VCaP (cell line): ENCODE results near the gene FNIP2.
A peak's percentile ranks its signal among the peaks of the same experiment; 100 is the strongest.

ENCODE experiments used
- H3K27ac ChIP-seq: fragments of 450-650 bp; 2 replicates; pipeline ENCODE4 v1.5.1; 2017
- TF ChIP-seq, protein P1 (sequence below): fragments of 450-650 bp; conservative IDR thresholded peaks from 2 replicates; pipeline ENCODE4 v1.5.1; 2017; ENCODE audit warnings: mild to moderate bottlenecking, moderate library complexity

The FNIP2 gene

DNA sequence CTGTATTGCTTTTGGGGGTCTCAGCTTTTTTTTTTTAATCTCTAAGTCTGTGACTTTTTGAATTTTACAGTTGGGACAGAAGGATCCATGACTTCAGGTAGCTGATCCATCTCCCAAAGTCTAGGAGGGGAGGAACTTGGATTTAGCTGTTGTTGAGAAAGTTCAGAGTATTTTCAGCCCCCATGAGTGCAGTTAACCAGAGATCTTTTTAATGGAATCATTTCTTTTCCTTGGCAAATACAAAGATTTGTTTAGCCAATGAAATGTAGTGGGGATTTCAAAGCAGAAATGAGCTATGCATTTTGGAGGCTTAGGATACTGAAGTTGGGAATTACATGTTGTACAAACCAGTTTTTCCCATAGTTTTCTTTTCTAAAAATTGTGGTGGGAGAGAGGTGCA lies 18.1 kb downstream of the FNIP2 start:
- TF ChIP-seq, protein P1, sequence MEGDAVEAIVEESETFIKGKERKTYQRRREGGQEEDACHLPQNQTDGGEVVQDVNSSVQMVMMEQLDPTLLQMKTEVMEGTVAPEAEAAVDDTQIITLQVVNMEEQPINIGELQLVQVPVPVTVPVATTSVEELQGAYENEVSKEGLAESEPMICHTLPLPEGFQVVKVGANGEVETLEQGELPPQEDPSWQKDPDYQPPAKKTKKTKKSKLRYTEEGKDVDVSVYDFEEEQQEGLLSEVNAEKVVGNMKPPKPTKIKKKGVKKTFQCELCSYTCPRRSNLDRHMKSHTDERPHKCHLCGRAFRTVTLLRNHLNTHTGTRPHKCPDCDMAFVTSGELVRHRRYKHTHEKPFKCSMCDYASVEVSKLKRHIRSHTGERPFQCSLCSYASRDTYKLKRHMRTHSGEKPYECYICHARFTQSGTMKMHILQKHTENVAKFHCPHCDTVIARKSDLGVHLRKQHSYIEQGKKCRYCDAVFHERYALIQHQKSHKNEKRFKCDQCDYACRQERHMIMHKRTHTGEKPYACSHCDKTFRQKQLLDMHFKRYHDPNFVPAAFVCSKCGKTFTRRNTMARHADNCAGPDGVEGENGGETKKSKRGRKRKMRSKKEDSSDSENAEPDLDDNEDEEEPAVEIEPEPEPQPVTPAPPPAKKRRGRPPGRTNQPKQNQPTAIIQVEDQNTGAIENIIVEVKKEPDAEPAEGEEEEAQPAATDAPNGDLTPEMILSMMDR, result no peak
- peak overlapping the region; percentile 85 for H3K27ac ChIP-seq

DNA sequence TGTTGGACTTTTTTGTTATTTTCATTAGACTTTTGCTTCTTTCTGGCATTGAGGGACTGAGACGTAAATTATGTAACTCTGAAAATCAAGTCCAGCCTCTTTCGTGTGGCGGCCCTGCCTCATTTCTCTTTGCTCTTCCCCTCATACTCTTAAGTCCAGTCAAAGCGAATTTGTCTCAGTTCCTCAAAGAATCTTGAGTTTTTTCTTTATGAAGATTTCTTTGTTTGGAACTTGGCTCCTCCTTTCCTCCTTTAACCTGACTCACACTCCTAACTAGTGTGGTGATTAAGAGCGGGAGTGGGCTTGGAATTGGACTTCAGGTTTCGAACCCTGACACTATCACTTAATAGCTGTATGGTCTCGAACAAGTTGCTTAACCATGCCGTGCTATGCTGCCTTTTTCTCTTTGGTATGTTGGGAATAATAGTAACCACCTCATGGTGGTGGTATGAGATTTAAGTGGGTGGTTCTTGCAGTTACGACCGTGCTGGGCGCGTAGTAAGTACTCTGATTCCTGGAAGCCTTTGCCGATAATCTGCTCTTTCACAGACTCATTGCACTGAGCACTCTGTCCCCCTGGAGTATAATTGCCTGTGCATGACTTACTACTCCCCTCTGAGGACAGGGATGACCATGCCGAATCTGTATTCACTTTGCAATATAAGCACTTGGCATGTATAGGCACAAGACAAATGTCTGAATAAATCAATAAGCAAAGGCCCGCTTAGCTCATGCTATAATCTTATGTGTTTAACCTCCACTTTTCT lies 19.1 kb downstream of the FNIP2 start:
- TF ChIP-seq, protein P1, result no peak

DNA sequence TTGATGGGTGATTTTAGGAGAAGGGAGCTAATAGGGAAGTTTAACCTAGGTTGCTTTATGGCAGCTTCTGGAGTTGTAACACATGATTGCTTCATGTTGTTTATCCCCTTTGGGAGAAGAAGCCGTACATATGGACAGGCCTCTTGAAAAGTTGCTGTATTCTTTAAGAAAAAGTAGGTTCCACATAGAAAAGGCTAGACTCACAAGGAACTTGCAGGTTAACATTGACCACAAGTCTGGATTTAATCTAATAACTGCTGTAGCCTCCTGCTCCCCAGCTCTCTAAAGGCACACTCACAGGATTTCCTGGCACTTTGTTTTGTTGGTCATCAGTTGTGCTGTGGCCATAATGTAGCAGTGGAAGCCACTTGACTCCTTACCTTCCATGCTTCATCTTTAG lies 19.7 kb downstream of the FNIP2 start:
- TF ChIP-seq, protein P1, result no peak
- H3K27ac ChIP-seq, result peak overlapping the region; percentile 85

More for the DNA sequence above, 19.1 kb downstream of the FNIP2 start:
- H3K27ac ChIP-seq, result peak overlapping the region; percentile 85

DNA sequence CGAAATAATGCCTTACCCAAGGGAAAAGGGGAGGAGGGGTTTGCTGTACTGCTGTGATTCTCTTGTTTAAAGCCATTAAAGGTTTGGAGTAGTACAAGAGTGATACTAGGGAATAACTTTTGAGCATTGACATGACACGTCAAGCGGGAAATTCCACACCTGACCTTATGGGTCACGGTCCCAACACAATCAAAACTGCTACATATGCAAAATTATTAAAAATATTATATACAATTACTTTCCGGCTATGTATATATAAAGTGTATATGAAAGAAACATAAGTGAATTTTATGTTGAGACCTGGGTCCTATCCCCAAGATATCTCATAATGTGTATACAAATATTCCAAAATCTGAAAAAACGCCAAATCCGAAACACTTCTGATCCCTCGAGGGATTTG lies 21.0 kb downstream of the FNIP2 start:
- H3K27ac ChIP-seq, result peak overlapping the region; percentile 85
- TF ChIP-seq, protein P1, result no peak

DNA sequence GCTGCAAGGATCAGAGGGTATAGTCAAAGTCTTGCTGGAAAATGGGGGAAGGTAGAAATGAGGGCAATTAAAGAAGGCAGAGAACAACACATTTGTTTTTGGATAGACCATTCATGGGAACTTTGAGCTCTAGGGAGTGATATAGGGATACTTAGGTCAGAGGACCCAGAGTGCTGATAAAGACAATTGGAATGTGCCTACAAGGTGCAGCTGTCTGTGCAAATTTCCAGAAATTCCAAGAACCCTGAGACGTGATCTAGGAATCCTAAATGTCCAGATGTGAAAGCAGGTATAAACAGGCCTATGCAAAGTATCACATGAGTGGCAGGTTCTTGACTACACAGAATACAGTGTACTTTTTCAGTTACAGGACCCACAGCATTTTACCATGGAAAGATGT lies 24.2 kb downstream of the FNIP2 start:
- H3K27ac ChIP-seq, result peak overlapping the region; percentile 1; the same call in 1 of the 2 replicates
- TF ChIP-seq, protein P1, result no peak

DNA sequence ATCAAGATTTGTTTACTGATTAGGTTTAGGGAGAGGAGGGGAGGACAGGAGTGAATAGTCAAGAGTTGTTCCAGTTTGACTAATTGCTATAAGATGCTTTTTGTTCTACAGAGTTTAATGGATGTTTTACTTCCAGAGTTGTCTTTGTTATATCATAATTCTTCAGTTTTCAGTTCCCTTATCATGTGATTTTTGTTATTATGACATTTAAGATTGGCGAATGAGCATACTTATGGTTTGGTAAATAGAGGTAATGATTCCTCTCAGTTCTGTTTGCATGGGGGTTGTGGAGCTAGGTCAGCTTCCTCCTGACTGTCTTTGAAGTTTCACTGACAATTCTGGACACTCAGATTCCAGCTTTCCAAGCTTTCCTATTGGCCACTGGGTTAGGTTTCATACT lies 24.6 kb downstream of the FNIP2 start:
- H3K27ac ChIP-seq, result peak overlapping the region; percentile 1; the same call in 1 of the 2 replicates

DNA sequence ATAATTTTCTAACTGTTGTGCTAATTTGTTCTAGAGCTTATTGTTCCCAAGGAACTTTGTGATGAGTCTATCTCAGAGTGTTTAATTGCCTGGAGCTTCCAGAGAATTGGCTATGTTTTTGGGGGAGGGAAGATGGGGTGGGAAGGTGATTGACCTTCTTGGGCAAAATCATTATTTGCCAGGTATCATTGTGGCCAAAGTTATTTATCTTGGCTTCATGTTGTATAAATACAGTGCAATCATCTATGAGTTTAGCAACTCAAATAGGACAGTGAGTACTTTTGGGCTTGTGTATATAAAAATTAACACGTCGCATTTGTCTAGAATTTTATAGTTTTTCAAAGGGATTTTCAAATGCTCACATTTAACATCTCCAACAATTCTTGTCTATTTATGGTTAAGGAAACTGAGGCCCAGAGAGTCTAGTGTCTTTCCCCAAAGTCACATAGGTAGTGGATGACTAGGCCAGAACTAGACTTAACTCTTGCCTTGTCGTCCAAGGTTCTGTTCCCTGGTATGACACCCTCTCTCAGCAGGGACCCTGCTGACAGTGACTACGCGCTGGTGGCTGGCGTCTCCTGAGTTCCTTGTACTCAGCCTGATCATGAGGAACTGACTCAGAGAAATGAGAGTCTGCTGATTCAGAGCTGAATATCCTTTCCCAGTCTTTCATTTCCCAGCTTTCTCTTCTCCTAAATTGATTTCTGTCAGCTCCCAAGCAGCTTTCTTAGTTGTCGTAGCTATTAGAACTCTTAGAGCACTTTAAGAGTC lies 27.7 kb downstream of the FNIP2 start:
- TF ChIP-seq, protein P1, result no peak
- H3K27ac ChIP-seq, result peak overlapping the region; percentile 65
